ENCODE measurements around the gene ICOS.

GRCh38 chr2:203936949-203937348, 386 bp downstream of the ICOS start:
- no peak for TF ChIP-seq POLR2A (IDR thresholded peaks at IDR 0.05)
- TF ChIP-seq CTCF (IDR thresholded peaks at IDR 0.05): no peak
